Left renal pelvis (tissue), 4 donors: Measurements from ENCODE around the gene LDLRAD2. TPM values are rescaled to one million over a fixed set of nuclear protein-coding genes. Genes with fewer than 3 reads are reported as not detected.
"Not testable (repeated sequence)": the region's sequence is repeated elsewhere in the genome, so short reads cannot be mapped to it uniquely, and the experiment has no call there.

ENCODE experiments used
- DNase-seq, 4 donors: peaks; one replicate each; pipeline ENCODE4 v3.0.0-alpha.2; 2013; ENCODE audit warnings: low read depth in 4 of 4, low spot score in 3 of 4
- polyA plus RNA-seq, 4 donors: library from polyadenylated mRNA; unstranded; fragments of 120-200 nt; gene quantifications; one replicate each; pipeline ENCODE4 v1.2.1, GENCODE V29; 2013; ENCODE audit not compliant: insufficient read length in 4 of 4

Gene LDLRAD2
- polyA plus RNA-seq, 4 donors, result 3.3 to 7.0 (median 6.1) TPM

- DNase-seq, result no peak
Measured at GRCh38 chr1:21822349-21822748, 10.3 kb downstream of the LDLRAD2 start.

- DNase-seq, result no peak
Measured at GRCh38 chr1:21823206-21823979, 11.3 kb downstream of the LDLRAD2 start.

- DNase-seq, result no peak
Measured at GRCh38 chr1:21823980-21824702, 12.1 kb downstream of the LDLRAD2 start.

- DNase-seq, result no peak
Measured at GRCh38 chr1:21824926-21825325, 12.9 kb downstream of the LDLRAD2 start.

GRCh38 chr1:21825393-21825792, 13.3 kb downstream of the LDLRAD2 start:
- no peak for DNase-seq

- not testable (repeated sequence) for DNase-seq
Measured at GRCh38 chr1:21826694-21827093, 14.6 kb downstream of the LDLRAD2 start.

GRCh38 chr1:21827141-21827679, 15.1 kb downstream of the LDLRAD2 start:
- no peak for DNase-seq

GRCh38 chr1:21828075-21828474, 16.0 kb downstream of the LDLRAD2 start:
- no peak for DNase-seq

GRCh38 chr1:21828506-21829210, 16.6 kb downstream of the LDLRAD2 start:
- no peak for DNase-seq

- no peak for DNase-seq
Measured at GRCh38 chr1:21829294-21829693, 17.2 kb downstream of the LDLRAD2 start.

- no peak for DNase-seq
Measured at GRCh38 chr1:21830792-21831453, 18.9 kb downstream of the LDLRAD2 start.

GRCh38 chr1:21831454-21831970, 19.4 kb downstream of the LDLRAD2 start:
- no peak for DNase-seq

GRCh38 chr1:21833392-21833976, 21.4 kb downstream of the LDLRAD2 start:
- DNase-seq, result no peak

GRCh38 chr1:21834094-21834493, 22.0 kb downstream of the LDLRAD2 start:
- DNase-seq, result no peak

- DNase-seq, result no peak
Measured at GRCh38 chr1:21834666-21835065, 22.6 kb downstream of the LDLRAD2 start.

- DNase-seq, result no peak
Measured at GRCh38 chr1:21836010-21836409, 23.9 kb downstream of the LDLRAD2 start.

- no peak for DNase-seq
Measured at GRCh38 chr1:21836729-21837128, 24.7 kb downstream of the LDLRAD2 start.

GRCh38 chr1:21837476-21837875, 25.4 kb downstream of the LDLRAD2 start:
- no peak for DNase-seq

GRCh38 chr1:21838359-21839157, 26.5 kb downstream of the LDLRAD2 start:
- DNase-seq, result no peak
